Cardiac muscle cell (in vitro differentiated cells and primary cell): ENCODE measurements around the gene CLDN4. TPM values are rescaled to one million over a fixed set of nuclear protein-coding genes. Genes with fewer than 3 reads are reported as not detected.
A peak's percentile ranks its signal among the peaks of the same experiment; 100 is the strongest.

Source experiments
- DNase-seq, 2 donors: peaks; one replicate each; pipeline versions ENCODE4 v3.0.0 to v3.0.0-alpha.2; 2010 to 2017; ENCODE audit warnings: low read depth in 1 of 2, low spot score in 1 of 2
- H3K27ac ChIP-seq: fragments of 200-600 bp; sonication (generic); 2 replicates; pipeline ENCODE4 v1.5.1; 2016
- H3K27me3 ChIP-seq: fragments of 200-600 bp; sonication (generic); 2 replicates; pipeline ENCODE4 v1.6.0; 2016; ENCODE audit warnings: control low read depth
- H3K36me3 ChIP-seq: fragments of 200-600 bp; sonication (generic); 2 replicates; pipeline ENCODE4 v1.5.1; 2016; ENCODE audit warnings: control low read depth
- H3K4me1 ChIP-seq: fragments of 200-600 bp; sonication (generic); 2 replicates; pipeline ENCODE4 v1.8.1; 2017; ENCODE audit warnings: low read depth, mild to moderate bottlenecking, mixed run types
- H3K4me3 ChIP-seq: fragments of 200-600 bp; sonication (generic); 2 replicates; pipeline ENCODE4 v1.5.1; 2016; ENCODE audit warnings: mild to moderate bottlenecking
- H3K9me3 ChIP-seq: fragments of 200-600 bp; sonication (generic); 2 replicates; pipeline ENCODE4 v1.5.1; 2017; ENCODE audit warnings: low read depth, mild to moderate bottlenecking, control low read depth
- polyA plus RNA-seq: library from polyadenylated mRNA; unstranded; fragments of >200 nt; fragmentation: Nextera tagmentation; extraction: Ambion mirVana; gene quantifications from 2 replicates; pipeline ENCODE4 v1.2.1, GENCODE V29; 2016
- total RNA-seq: library from RNA; depleted of rRNA; stranded (reverse); fragments of >200 nt; gene quantifications from 2 replicates; pipeline ENCODE4 v1.2.3, GENCODE V29; 2016
- TF ChIP-seq, protein P1 (sequence below): IDR thresholded peaks from 2 replicates; pipeline ENCODE4 v1.5.1; 2012; ENCODE audit warnings: low read depth, mild to moderate bottlenecking, low read length

The CLDN4 gene
- total and polyA plus RNA-seq, 2 experiments from 2014 or later = 0.48 to 1.9 TPM

GRCh38 chr7:73851410-73852338 lies 20.9 kb downstream of the CLDN4 start:
- H3K9me3 ChIP-seq = no peaks in the 10 kb centered on the region
- TF ChIP-seq, protein P1, sequence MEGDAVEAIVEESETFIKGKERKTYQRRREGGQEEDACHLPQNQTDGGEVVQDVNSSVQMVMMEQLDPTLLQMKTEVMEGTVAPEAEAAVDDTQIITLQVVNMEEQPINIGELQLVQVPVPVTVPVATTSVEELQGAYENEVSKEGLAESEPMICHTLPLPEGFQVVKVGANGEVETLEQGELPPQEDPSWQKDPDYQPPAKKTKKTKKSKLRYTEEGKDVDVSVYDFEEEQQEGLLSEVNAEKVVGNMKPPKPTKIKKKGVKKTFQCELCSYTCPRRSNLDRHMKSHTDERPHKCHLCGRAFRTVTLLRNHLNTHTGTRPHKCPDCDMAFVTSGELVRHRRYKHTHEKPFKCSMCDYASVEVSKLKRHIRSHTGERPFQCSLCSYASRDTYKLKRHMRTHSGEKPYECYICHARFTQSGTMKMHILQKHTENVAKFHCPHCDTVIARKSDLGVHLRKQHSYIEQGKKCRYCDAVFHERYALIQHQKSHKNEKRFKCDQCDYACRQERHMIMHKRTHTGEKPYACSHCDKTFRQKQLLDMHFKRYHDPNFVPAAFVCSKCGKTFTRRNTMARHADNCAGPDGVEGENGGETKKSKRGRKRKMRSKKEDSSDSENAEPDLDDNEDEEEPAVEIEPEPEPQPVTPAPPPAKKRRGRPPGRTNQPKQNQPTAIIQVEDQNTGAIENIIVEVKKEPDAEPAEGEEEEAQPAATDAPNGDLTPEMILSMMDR = no peak
- H3K27ac ChIP-seq = no peak overlapping the region

GRCh38 chr7:73852500-73852899 lies 21.7 kb downstream of the CLDN4 start:
- no peak overlapping the region for H3K27ac ChIP-seq
- TF ChIP-seq, protein P1 = no peak
- no peak for DNase-seq

More at GRCh38 chr7:73851410-73852338, 20.9 kb downstream of the CLDN4 start:
- H3K4me1 ChIP-seq = peaks cover 3% of the 10 kb centered on the region
- H3K4me3 ChIP-seq = no peak overlapping the region
- no peaks in the 10 kb centered on the region for H3K36me3 ChIP-seq
- H3K27me3 ChIP-seq = peaks cover 5% of the 10 kb centered on the region
- peak in 1 of 2 donors; percentile 96 for DNase-seq

GRCh38 chr7:73856941-73857340 lies 26.1 kb downstream of the CLDN4 start:
- Histone ChIP-seq H3K27ac (no peak overlapping the region), H3K4me1 (peaks cover 3% of the 10 kb centered on the region), H3K4me3 (no peak overlapping the region), H3K36me3 (no peaks in the 10 kb centered on the region), H3K9me3 (no peaks in the 10 kb centered on the region), H3K27me3 (peaks cover 16% of the 10 kb centered on the region)
- no peak for DNase-seq
- TF ChIP-seq, protein P1 = no peak

More at GRCh38 chr7:73852500-73852899, 21.7 kb downstream of the CLDN4 start:
- Histone ChIP-seq H3K27me3 (peaks cover 10% of the 10 kb centered on the region), H3K36me3 (no peaks in the 10 kb centered on the region), H3K4me1 (peaks cover 3% of the 10 kb centered on the region), H3K4me3 (no peak overlapping the region), H3K9me3 (no peaks in the 10 kb centered on the region)

GRCh38 chr7:73858807-73859206 lies 28.0 kb downstream of the CLDN4 start:
- no peaks in the 10 kb centered on the region for H3K4me1 ChIP-seq
- H3K4me3 ChIP-seq = no peak overlapping the region
- no peaks in the 10 kb centered on the region for H3K9me3 ChIP-seq
- TF ChIP-seq, protein P1 = no peak
- H3K36me3 ChIP-seq = no peaks in the 10 kb centered on the region
- peaks cover 16% of the 10 kb centered on the region for H3K27me3 ChIP-seq
- DNase-seq = no peak
- no peak overlapping the region for H3K27ac ChIP-seq

GRCh38 chr7:73860859-73861258 lies 30.1 kb downstream of the CLDN4 start, which contains the start of gene TMEM270:
Gene TMEM270 (plus strand): TSS chr7:73861159. CDS start chr7:73861195, 36 bp downstream.
- Histone ChIP-seq H3K27me3 (peaks cover 13% of the 10 kb centered on the region), H3K4me1 (no peaks in the 10 kb centered on the region), H3K9me3 (no peaks in the 10 kb centered on the region), H3K36me3 (no peaks in the 10 kb centered on the region), H3K4me3 (no peak within 1 kb of the TSS), H3K27ac (no peak within 1 kb of the TSS)
- TF ChIP-seq, protein P1 = no peak
- DNase-seq = no peak
